Right kidney (tissue), 1 donor: ENCODE data around the gene SVBP.
"Not testable (repeated sequence)": the region's sequence is repeated elsewhere in the genome, so short reads cannot be mapped to it uniquely, and the experiment has no call there.

Experiments
- DNase-seq: peaks from one replicate; pipeline ENCODE4 v3.0.0-alpha.2; 2016

The SVBP gene

GRCh38 chr1:42844592-42845140 lies 27.5 kb upstream of the SVBP start:
- no peak for DNase-seq

- DNase-seq, result no peak
These were observed 24.4 kb upstream of the SVBP start for GRCh38 chr1:42841440-42842147.

GRCh38 chr1:42841010-42841409 lies 23.8 kb upstream of the SVBP start:
- no peak for DNase-seq

GRCh38 chr1:42838482-42839190 lies 21.4 kb upstream of the SVBP start:
- no peak for DNase-seq

GRCh38 chr1:42837709-42838108 lies 20.5 kb upstream of the SVBP start:
- no peak for DNase-seq

GRCh38 chr1:42835422-42835821 lies 18.2 kb upstream of the SVBP start:
- no peak for DNase-seq

- no peak for DNase-seq
These were observed 17.6 kb upstream of the SVBP start for GRCh38 chr1:42834803-42835202.

- no peak for DNase-seq
These were observed 16.8 kb upstream of the SVBP start for GRCh38 chr1:42833981-42834380.

GRCh38 chr1:42832641-42833240 lies 15.5 kb upstream of the SVBP start:
- DNase-seq, result no peak

- no peak for DNase-seq
These were observed 14.1 kb upstream of the SVBP start for GRCh38 chr1:42831273-42831672.

- DNase-seq, result no peak
These were observed 13.4 kb upstream of the SVBP start for GRCh38 chr1:42830631-42831030.

- no peak for DNase-seq
These were observed 8.0 kb upstream of the SVBP start for GRCh38 chr1:42825036-42825851.

- DNase-seq, result no peak
These were observed 7.4 kb upstream of the SVBP start for GRCh38 chr1:42824481-42825035.

GRCh38 chr1:42822800-42823392 lies 5.7 kb upstream of the SVBP start:
- DNase-seq, result no peak

- DNase-seq, result no peak
These were observed 4.5 kb upstream of the SVBP start for GRCh38 chr1:42821690-42822089.

- no peak for DNase-seq
These were observed 3.6 kb upstream of the SVBP start for GRCh38 chr1:42820813-42821212.

- DNase-seq, result no peak
These were observed 779 bp upstream of the SVBP start for GRCh38 chr1:42817976-42818375.

GRCh38 chr1:42817440-42817767 lies 207 bp upstream of the SVBP start:
- peak; percentile 44 for DNase-seq

- DNase-seq, result no peak
These were observed 1.1 kb downstream of the SVBP start for GRCh38 chr1:42815941-42816584.

- not testable (repeated sequence) for DNase-seq
These were observed 2.4 kb downstream of the SVBP start for GRCh38 chr1:42814815-42815214.

- no peak for DNase-seq
These were observed 10.0 kb downstream of the SVBP start for GRCh38 chr1:42807056-42807668.
